ENCODE results near the gene MAPK1.
A peak's percentile ranks its signal among the peaks of the same experiment; 100 is the strongest.
"Not testable (repeated sequence)": the region's sequence is repeated elsewhere in the genome, so short reads cannot be mapped to it uniquely, and the experiment has no call there.

MAPK1 gene

DNA sequence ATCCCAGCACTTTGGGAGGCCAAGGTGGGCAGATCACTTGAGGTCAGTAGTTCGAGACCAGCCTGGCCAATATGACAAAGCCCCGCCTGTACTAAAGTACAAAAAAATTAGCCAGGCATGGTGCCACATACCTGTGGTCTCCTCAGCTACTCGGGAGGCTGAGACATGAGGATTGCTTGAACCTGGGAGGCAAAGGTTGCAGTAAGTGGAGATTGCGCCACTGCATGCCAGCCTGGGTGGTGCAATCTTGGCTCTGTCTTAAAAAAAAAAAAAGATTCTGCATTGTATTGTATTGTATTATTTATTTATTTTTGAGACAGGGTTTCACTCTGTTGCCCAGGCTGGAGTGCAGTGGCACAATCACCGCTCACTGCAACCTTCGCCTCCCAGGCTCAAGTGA, 122.5 kb downstream of the MAPK1 start:
- not testable (repeated sequence) for DNase-seq

GRCh38 chr22:21741790-21742189, 125.7 kb downstream of the MAPK1 start:
- DNase-seq = no peak

DNA sequence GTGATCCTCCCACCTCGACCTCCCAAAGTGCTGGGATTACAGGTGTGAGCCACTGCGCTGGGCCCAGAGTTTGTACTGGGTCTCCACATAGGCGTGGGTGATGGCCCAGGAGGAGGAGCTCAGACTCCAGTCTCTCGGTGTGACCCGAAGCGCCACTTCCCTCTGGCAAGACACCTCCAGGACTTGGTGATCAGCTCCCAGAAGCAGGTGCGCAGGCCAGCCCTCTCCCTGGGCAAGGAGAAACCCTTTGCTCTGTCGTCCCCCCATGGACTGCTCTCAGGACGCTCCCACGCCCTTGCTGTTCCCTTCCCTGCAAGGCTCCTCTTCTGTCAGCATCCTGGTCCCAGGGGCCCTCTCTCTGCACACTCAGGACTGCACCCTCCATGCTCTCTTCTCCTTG, 126.4 kb downstream of the MAPK1 start:
- no peak for DNase-seq

DNA sequence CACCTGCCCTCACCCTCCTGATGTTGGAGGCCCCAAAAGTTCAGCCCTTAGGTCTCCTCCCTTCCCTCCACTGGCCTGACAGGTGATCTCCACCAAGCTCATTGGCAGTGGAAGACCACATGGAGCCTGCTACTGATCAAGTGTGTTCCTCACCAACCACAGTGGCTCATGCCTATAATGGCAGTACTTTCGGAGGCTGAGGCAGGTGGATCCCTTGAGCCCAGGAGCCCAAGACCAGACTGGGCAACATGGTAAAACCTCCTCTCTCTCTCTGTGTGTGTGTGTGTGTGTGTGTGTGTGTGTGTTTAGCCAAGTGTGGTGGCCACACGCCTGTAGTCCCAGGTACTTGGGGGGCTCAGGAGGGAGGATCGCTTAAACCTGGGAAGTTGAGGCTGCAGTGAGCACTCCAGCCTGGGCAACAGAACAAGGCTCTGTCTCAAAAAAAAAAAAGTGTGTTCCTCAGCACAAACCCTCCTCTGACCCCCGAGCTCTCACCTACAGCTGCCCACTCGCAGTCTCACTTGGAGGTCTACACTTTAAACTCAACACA, 127.5 kb downstream of the MAPK1 start:
- no peak for DNase-seq

DNA sequence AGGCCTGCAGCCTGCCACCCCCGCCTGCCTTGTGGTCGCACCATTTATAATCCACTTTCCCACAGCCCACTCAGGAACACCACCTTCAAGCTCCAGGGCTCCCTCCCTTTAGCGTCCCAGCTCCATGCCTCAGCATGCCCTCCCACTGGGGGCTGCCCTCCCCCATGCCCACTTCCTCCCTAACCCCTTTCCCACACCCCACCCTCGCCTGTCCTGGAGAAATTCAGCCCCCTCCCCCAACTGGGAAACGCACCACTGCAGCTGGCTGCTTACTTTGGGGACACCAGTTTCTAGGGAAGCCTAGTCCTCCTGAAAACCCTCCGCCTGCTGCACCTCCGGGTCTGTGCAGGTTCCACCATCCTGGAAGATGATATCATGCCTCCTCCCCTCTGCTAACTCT, 128.5 kb downstream of the MAPK1 start:
- DNase-seq = no peak

- no peak for DNase-seq
Observed at GRCh38 chr22:21738081-21738480, 129.4 kb downstream of the MAPK1 start.

DNA sequence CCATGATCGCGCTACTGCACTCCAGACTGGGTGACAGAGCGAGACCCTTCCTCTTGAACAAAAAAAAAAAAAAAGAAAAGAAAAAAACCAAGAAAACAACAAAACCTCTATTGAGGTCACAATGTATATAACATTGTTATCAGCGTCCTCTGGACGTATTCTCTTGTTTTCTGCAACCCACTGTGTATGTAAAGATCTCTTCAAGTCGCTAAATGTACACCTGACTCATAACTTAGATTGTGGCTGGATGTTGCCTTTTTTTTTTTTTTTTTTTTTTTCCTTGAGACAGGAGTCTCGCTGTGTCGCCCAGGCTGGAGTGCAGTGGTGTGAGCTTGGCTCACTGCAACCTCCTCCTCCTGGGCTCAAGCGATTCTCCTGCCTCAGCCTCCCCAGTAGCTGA, 130.5 kb downstream of the MAPK1 start:
- no peak for DNase-seq

DNA sequence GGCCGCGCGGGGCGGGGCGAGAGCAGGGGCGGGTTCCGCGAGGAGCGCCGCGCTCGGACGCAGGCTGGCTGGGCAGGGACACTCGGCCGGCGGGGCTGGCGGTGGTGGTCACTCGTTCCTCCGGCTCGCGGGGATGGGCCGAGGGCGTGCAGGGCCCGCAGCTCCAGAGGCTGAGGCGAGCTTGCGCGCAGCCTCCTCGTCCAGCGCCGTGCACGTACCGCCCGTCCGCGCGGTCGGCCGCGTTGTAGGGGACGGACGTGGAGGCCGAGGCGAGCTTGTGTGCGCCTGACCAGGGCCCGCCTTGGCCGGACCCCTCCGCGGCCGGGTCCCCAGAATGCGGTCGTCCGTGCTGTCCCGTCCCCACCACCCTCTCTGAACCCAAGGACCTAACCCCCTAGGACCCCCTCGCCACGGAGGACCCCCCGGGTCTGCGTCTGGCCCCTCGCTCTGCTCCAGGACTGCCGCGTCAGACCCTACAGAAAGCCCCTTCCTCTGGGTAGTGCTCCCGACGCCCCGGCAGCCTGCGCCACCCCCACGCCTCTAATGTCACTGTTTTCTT, 131.3 kb downstream of the MAPK1 start:
- no peak for DNase-seq

DNA sequence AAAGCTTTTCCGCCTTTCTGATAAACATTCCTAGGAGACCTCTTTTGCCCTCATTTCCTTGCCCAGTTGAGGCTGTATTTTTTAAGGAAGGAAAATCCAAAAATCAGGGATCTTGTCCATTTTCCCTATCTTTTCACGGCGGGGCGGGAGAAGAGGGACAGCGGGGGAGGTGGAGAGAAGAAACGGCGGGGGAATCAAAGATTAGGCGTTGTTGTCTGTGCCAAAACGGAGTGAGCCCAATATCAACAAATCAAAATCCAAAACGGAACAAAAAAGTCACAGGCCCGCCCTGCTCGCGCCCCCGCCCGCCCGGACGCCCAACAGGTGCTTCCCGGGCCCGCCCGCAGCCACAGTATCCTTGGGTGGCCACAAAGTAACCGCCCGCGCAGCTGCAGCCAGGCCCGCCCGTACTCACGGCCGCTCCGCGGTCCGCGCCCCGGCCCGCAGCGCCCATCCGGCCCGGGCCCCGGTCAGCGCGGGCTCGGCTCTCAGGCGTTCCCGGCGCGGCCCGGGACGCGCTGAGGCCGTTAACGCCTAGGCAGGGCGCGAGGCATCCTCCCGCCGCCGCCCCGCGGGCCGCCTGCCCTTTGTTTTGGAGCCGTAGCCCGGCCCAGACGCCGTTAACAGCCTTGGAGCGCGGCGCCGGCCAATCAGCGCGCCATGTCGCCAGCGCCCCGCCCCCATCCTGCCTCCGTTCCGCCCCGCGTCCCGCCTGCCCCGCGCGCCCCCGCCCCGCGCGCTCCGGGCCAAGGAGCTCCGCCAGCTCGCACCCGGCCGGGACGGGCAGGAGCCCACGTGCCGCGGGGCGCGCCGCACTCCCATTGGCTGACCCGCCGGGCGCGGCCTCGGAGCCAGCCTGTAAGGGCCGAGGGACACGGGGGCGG, 132.0 kb downstream of the MAPK1 start, which contains the start of gene YPEL1:
Gene YPEL1, minus strand, starts transcription at position 595 of the 884 bp plus-strand sequence. CDS start 25,050 bp downstream, outside the sequence.
- peak; percentile 82 for DNase-seq

- no peak for DNase-seq
Observed at GRCh38 chr22:21734540-21735199, 132.8 kb downstream of the MAPK1 start.

GRCh38 chr22:21731503-21731902, 135.9 kb downstream of the MAPK1 start:
- DNase-seq = no peak

- no peak for DNase-seq
Observed at GRCh38 chr22:21730535-21731308, 136.7 kb downstream of the MAPK1 start.

DNA sequence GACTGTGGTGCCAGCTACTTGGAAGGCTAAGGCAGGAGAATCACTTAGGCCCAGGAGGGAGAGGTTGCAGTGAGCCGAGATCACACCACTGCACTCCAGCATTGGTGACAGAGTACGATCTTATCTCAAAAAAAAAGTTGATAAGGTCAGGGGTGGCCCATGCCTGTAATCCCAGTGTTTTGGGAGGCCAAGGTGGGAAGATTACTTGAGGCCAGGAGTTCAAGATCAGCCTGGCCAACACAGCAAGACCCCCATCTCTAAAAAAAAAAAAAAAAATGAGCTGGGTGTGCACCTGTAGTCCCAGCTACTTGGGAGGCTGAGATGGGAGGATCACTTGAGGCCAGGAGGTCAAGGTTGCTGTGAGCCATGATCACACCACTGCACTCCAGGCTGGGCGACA, 138.3 kb downstream of the MAPK1 start:
- DNase-seq = not testable (repeated sequence)

- no peak for DNase-seq
Observed at GRCh38 chr22:21728270-21728669, 139.2 kb downstream of the MAPK1 start.

DNA sequence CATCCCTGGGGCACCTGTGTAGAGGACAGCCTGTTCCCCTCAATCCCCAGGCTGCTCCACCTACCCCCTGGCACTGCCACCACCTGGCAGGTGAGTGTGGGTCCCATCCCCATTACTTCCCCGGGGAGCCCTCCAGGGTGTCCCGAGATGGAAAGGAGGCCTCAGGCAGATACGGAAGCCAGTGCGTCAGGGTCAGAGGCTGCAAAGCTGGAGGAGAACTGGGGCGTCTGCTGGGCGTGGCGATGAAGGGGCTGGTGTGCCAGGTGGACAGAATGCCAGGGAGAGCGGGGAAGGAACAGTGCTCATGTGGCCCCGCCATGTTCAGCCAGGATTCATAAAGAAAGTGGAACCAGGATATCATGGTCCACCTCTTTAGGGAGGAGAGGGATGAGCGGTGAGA, 139.7 kb downstream of the MAPK1 start:
- no peak for DNase-seq

- DNase-seq = no peak
Observed at GRCh38 chr22:21727159-21727558, 140.3 kb downstream of the MAPK1 start.

GRCh38 chr22:21726650-21727049, 140.8 kb downstream of the MAPK1 start:
- DNase-seq = peak; percentile 43

GRCh38 chr22:21725956-21726649, 141.3 kb downstream of the MAPK1 start:
- DNase-seq = no peak

DNA sequence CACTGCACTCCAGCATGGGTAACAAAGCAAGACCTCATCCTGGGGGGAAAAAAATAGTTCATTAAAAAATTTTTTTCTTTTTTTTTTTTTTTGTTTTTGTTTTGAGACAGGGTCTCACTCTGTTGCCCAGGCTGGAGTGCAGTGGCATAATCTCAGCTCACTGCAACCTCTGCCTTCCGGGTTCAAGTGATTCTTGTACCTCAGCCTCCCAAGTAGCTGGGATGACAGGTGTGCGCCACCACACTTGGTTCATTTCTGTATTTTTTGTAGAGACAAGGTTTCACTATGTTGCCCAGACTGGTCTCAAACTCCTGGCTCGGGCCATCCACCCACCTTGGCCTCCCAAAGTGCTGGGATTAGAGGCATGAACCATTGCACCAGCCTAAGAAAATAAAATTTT, 142.9 kb downstream of the MAPK1 start:
- DNase-seq = not testable (repeated sequence)

DNA sequence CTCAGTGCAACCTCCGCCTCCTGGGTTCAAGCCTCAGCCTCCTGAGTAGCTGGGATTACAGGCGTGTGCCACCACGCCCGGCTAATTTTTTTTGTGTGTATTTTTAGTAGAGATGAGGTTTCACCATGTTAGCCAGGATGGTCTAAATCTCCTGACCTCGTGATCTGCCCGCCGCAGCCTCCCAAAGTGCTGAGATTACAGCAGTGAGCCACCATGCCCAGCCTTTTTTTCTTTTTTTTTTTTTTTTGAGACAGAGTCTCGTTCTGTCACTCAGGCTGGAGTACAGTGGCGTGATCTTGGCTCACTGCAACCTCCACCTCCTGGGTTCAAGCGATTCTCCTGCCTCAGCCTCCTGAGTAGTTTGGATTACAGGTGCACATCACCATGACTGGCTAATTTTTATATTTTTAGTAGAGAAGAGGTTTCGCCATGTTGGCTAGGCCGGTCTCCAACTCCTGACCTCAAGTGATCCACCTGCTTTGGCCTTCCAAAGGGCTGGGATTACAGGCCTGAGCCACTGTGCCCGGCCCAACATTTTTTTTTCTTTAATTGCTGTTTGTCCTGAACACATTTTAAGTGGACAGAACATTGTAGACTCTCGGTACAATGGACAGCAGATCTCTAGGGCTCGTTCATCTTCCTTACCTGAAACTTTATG, 146.1 kb downstream of the MAPK1 start:
- DNase-seq = not testable (repeated sequence)

- not testable (repeated sequence) for DNase-seq
Observed at GRCh38 chr22:21720191-21720859, 147.1 kb downstream of the MAPK1 start.

Measured in NCI-H1694 treated with DMSO at 0.1 percent for 48 hours (cell line).